22Rv1 (cell line): ENCODE results near the gene GLCCI1.

Experiments
- H3K27ac ChIP-seq: fragments of 450-650 bp; 2 replicates; pipeline ENCODE4 v1.5.1; 2017
- ZFX ChIP-seq: fragments of 450-650 bp; IDR thresholded peaks from 2 replicates; pipeline ENCODE4 v1.6.1; 2017; ENCODE audit warnings: antibody characterized with exemption, borderline replicate concordance
- TF ChIP-seq, protein P1 (sequence below): fragments of 450-650 bp; IDR thresholded peaks from 2 replicates; pipeline ENCODE4 v1.5.1; 2017; ENCODE audit warnings: mild to moderate bottlenecking

The GLCCI1 gene

GRCh38 chr7:7969306-7970236 lies 975 bp downstream of the GLCCI1 start:
- TF ChIP-seq ZFX = no peak
- TF ChIP-seq, protein P1, sequence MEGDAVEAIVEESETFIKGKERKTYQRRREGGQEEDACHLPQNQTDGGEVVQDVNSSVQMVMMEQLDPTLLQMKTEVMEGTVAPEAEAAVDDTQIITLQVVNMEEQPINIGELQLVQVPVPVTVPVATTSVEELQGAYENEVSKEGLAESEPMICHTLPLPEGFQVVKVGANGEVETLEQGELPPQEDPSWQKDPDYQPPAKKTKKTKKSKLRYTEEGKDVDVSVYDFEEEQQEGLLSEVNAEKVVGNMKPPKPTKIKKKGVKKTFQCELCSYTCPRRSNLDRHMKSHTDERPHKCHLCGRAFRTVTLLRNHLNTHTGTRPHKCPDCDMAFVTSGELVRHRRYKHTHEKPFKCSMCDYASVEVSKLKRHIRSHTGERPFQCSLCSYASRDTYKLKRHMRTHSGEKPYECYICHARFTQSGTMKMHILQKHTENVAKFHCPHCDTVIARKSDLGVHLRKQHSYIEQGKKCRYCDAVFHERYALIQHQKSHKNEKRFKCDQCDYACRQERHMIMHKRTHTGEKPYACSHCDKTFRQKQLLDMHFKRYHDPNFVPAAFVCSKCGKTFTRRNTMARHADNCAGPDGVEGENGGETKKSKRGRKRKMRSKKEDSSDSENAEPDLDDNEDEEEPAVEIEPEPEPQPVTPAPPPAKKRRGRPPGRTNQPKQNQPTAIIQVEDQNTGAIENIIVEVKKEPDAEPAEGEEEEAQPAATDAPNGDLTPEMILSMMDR = peak; percentile 11; the same call in 1 of the 2 replicates
- H3K27ac ChIP-seq = peak overlapping the region; percentile 72

DNA sequence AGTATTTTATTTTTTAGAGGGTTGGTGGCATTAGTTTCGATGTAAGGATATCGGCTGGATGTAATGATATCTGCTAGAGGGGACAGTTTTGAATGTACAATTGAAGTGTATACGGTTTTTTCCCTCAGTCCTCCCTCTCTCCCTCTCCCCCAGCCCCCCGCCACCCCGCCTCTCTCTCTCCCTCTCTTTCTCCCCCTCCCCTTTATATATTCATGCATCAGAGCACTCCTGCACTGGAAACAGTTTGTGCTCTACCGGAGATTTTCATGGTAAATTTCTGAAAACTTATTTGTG lies 1.6 kb downstream of the GLCCI1 start:
- no peak overlapping the region for H3K27ac ChIP-seq
- TF ChIP-seq, protein P1 = no peak
- no peak for TF ChIP-seq ZFX

DNA sequence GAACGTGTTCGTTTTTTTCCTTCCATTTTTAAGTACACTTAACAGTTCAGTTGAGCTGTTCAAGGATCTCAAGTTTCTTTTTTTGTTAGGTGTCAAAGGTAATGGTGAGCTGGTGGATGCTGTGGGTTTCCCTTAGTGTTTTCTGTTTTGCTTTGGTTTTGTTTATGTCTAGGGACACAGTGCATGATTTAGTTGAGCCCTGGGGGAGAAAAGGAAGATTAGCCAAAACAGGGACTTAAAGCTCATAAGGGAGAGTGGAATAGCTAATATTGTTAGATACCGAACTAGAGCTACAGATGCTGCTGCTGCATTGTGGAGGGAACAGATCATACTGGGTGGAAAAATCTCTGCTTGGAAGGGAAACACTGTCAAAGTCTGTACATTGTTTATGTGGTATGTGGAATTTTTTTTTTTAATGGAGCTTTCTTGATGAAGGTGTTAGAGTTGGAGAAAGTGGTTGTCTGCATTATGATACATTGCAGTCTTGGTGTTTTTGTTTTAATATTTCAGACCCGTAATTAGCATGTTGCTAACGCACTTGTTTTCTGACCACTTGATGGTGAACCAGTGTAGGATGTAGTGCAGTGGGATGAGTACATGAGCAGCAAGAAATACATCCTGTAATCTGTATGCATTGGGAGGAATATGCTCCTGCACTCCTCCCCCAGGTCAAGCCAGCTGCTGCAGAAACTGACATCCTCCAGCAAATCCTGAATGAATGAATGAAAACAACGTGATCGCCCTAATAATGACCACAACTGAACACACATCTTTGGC lies 2.1 kb downstream of the GLCCI1 start:
- TF ChIP-seq, protein P1 = no peak
- TF ChIP-seq ZFX = no peak
- H3K27ac ChIP-seq = no peak overlapping the region

GRCh38 chr7:7971308-7972040 lies 2.9 kb downstream of the GLCCI1 start:
- no peak overlapping the region for H3K27ac ChIP-seq
- TF ChIP-seq ZFX = no peak
- TF ChIP-seq, protein P1 = no peak

GRCh38 chr7:7972128-7972527 lies 3.5 kb downstream of the GLCCI1 start:
- no peak overlapping the region for H3K27ac ChIP-seq
- no peak for TF ChIP-seq ZFX
- TF ChIP-seq, protein P1 = no peak

DNA sequence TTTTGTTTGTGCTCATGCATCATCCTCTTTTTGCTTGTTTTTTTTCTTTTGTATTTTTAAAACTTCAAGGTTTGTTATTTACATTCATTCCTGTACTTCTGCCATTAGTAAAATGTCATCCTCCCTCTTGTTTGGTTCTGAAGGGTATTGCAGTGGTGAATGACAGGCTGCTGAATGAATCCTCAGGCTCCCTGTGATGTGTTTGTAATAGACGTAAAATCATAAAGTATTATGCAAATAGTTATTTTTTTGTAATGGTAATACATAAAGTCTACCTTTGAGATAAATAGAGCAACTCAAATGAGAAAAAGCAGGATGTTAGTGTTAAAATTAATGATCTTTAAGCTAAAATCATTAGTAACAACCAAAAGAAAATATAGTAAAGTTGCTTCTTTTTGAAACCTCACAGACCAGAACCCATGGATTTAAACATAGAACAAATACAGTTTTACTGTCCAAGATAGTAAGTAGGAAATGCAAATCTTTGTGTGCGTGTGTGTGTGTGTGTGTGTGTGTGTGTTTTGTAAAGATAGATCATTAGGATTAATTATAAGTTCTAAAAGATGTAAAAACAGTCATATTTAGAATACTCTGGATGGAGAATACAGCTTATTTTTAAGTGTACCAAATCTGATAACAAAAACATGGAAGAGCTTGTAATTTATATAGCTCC lies 4.5 kb downstream of the GLCCI1 start:
- no peak overlapping the region for H3K27ac ChIP-seq
- TF ChIP-seq, protein P1 = no peak
- no peak for TF ChIP-seq ZFX
